ENCODE measurements around the gene KCTD14. TPM values are rescaled to one million over a fixed set of nuclear protein-coding genes. Genes with fewer than 3 reads are reported as not detected.

KCTD14 gene
- total and polyA plus RNA-seq, 2 of the 8 experiments (the other 6 are each of a cell fraction or from before 2014, with no cell fraction given), result 21.6 to 24.9 TPM

GRCh38 chr11:78027759-78028158, 4.7 kb upstream of the KCTD14 start:
- Histone ChIP-seq H3K18ac (ENCODE audit: extremely low read depth, low read length) (no peak overlapping the region), H3K79me2 (ENCODE audit: control insufficient read depth in 1 of 2, insufficient read depth in 2 of 2, low read length in 2 of 2) (no peaks in the 10 kb centered on the region), H2BK5ac (ENCODE audit: low read depth, low read length) (no peak overlapping the region), H4K8ac (ENCODE audit: extremely low read depth, insufficient read depth, low read length) (no peak overlapping the region), H3K4me1 (replicated peaks in 1 of 4; ENCODE audit: control insufficient read depth in 3 of 4, insufficient read depth in 4 of 4, low read length in 3 of 4) (peaks cover 0 to 6% (median 0%) of the 10 kb centered on the region in 4 experiments; a peak in 1 of 7 replicates), H3K23ac (ENCODE audit: insufficient read length) (no peak overlapping the region), H3K27me3 (replicated peaks in 1 of 4; ENCODE audit: control insufficient read depth in 3 of 4, extremely low read depth in 1 of 4, insufficient read depth in 3 of 4, low read length in 3 of 4) (no peaks in the 10 kb centered on the region), H2AFZ (ENCODE audit: low read length) (no peak overlapping the region), H2BK20ac (ENCODE audit: low read length) (no peak overlapping the region), H3K4me3 (ENCODE audit: extremely low read depth in 1 of 4, insufficient read depth in 2 of 4, low read depth in 3 of 4, low read length in 4 of 4) (no peak overlapping the region), H3K9ac (replicated peaks in 1 of 4; ENCODE audit: extremely low read depth in 1 of 4, low read depth in 3 of 4, low read length in 3 of 4) (no peak overlapping the region), H3K23me2 (ENCODE audit: low read depth, low read length) (peaks cover 4% of the 10 kb centered on the region), H3K14ac (ENCODE audit: insufficient read length) (no peak overlapping the region), H3K27ac (ENCODE audit: low read depth, low read length) (no peak overlapping the region), H3K9me3 (ENCODE audit: insufficient read depth in 2 of 2, low read depth in 1 of 2, low read length in 1 of 2) (no peaks in the 10 kb centered on the region), H2BK120ac (replicated peaks; ENCODE audit: low read depth, low read length) (no peak overlapping the region), H4K5ac (ENCODE audit: insufficient read length, low read depth, low read length) (no peak overlapping the region), H3K79me1 (ENCODE audit: low read depth, low read length) (no peaks in the 10 kb centered on the region), H2AK5ac (ENCODE audit: low read depth, low read length) (no peak overlapping the region), H4K20me1 (replicated peaks in 1 of 2; ENCODE audit: control insufficient read depth in 1 of 2, insufficient read depth in 2 of 2, low read length in 2 of 2) (no peaks in the 10 kb centered on the region), H3K4ac (replicated peaks; ENCODE audit: insufficient read length, low read depth, low read length) (no peak overlapping the region), H3K4me2 (ENCODE audit: insufficient read depth in 1 of 2, low read depth in 2 of 2, low read length in 2 of 2) (no peak overlapping the region), H3K36me3 (ENCODE audit: control insufficient read depth in 2 of 4, insufficient read depth in 4 of 4, low read length in 3 of 4) (no peaks in the 10 kb centered on the region), H2BK12ac (ENCODE audit: low read depth, low read length) (no peak overlapping the region), H4K91ac (replicated peaks; ENCODE audit: insufficient read length, low read length) (no peak overlapping the region), H2BK15ac (ENCODE audit: low read length) (no peak overlapping the region), H3K56ac (replicated peaks; ENCODE audit: insufficient read length, low read depth, low read length) (no peak overlapping the region)
- CTCF ChIA-PET (ENCODE audit: partially characterized antibody), result interaction anchor here (1.7 kb wide), 1 partner anchor 51 kb away, joined by 3 read pairs; no protein-coding TSS in a partner anchor
- FAIRE-seq (no peak), DNase-seq (ENCODE audit: low read depth in 1 of 2, low spot score in 2 of 2) (no peak)
- POLR2A ChIA-PET (ENCODE audit: partially characterized antibody), result no interaction called here
- 94% methylated on average over 2 of the region's 2 CpGs; no CpG with 5 or more reads in 1 of the 2 experiments for WGBS, 2 experiments (ENCODE audit: extremely low coverage in 1 of 2, insufficient coverage in 1 of 2, insufficient read length in 1 of 2, insufficient replicate concordance in 2 of 2, low coverage in 1 of 2, low lambda C conversion rate in 2 of 2, missing lambda C conversion rate in 1 of 2)
- TF ChIP-seq SUZ12 (IDR thresholded peaks at IDR 0.05; ENCODE audit: low read length) (no peak), BCL11A (IDR thresholded peaks at IDR 0.05; ENCODE audit: low read depth in 2 of 2, low read length in 2 of 2) (no peak), SRF (IDR thresholded peaks at IDR 0.05; ENCODE audit: low read depth, low read length) (no peak), NRF1 (IDR thresholded peaks at IDR 0.05; ENCODE audit: low read depth, low read length) (no peak), EP300 (IDR thresholded peaks at IDR 0.05; ENCODE audit: borderline replicate concordance in 1 of 2, low read depth in 2 of 2, low read length in 2 of 2) (no peak), SAP30 (IDR thresholded peaks at IDR 0.05; ENCODE audit: insufficient read depth, insufficient replicate concordance, low read length) (no peak), ZNF274 (IDR thresholded peaks at IDR 0.05; ENCODE audit: borderline replicate concordance, extremely low read depth, low read length) (no peak), HDAC2 (IDR thresholded peaks at IDR 0.05; ENCODE audit: borderline replicate concordance in 1 of 2, low read depth in 2 of 2, low read length in 2 of 2) (no peak), TEAD4 (IDR thresholded peaks at IDR 0.05; ENCODE audit: low read depth, low read length) (no peak), SP2 (IDR thresholded peaks at IDR 0.05; ENCODE audit: low read length) (no peak), SIX5 (IDR thresholded peaks at IDR 0.05; ENCODE audit: low read depth, low read length) (no peak), POLR2AphosphoS5 (IDR thresholded peaks at IDR 0.05; ENCODE audit: low read depth, low read length) (no peak), USF2 (IDR thresholded peaks at IDR 0.05; ENCODE audit: low read length) (no peak)
